Erythroblast (primary cell): ENCODE measurements around the gene LZTR1.

Experiments used
- DNase-seq, 2 experiments: peaks; one replicate each; lab custom pipeline; 2025; lab: John Stamatoyannopoulos, UW
- GATA1 ChIP-seq: IDR thresholded peaks from 2 replicates; pipeline ENCODE4 v1.6.1; 2011; ENCODE audit warnings: low read depth, mild to moderate bottlenecking, control low read depth, low read length, moderate library complexity
- POLR2A ChIP-seq: IDR thresholded peaks from 2 replicates; pipeline ENCODE4 v1.6.1; 2011; ENCODE audit warnings: mild to moderate bottlenecking, low read length

LZTR1 gene

DNA sequence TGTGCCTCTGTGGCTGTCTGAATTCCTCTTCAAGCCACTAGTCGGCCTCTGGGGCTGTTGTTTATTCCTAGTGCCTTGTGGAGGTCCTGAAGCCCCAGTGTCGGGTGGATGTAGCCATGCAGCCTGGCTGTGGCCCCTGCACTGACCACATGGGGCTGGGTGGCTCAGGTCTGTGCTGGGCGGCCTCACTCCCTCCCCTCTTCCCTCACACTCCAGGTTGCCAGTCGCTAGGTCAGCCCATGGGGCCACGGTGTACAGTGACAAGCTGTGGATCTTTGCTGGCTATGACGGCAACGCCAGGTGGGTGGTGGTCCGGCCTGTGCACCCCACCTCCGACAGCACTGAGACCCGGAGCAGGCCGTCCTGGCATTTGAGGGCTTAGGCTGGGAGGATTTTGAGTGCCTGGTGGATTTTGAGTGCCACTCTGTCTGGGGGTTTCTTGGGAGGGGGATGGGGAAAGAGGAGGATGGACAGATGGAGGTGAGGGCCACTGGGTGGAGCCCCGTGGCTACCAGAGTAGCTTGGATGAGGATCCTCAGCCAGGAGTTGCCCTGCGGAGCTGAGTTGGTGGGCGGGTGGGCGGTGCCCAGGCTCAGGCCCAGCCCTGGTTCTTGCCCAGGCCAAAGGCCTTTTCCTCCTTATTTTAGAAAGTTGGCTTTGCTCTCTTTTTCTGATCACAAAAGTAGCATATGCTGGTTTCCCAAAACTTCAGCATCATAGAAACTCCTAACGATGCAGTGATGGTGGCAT, 6.7 kb downstream of the LZTR1 start:
- no peak for DNase-seq
- TF ChIP-seq GATA1 (no peak), POLR2A (no peak)

DNA sequence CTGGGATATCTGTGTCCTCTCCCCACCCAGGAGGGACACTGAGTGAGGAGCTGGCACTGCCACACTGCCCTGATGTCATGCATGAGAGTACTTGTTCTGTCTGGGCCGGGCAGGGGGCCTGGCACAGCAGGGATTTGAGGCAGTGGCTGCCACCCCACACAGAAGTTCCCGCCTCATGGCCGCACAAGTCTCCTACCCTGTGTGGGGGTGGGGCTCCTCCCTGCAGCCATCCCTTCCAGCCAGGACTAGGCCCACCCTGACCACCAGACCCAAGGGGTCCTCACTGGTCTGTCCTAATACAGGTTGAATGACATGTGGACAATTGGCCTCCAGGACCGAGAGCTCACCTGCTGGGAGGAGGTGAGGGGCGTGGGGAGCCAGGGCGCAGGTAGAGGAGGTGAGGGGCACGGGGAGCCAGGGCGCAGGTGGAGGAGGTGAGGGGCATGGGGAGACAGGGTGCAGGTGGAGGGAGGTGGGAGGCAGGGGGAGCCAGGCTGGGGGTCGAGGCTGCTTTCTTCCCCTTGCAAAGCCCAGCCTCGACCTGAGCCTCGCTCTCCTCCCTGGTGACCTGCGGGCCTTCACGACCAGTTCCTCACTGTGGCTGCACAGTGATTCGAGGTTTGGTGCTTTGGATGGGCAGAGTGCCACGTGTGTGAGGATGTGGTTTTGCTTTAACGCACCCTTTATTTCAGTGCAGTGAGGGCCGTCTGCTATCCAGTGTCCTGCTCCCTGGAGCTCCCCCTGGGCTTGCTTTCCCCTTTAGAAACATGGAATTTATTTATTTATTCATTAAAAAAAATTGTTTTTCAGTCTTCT, 7.4 kb downstream of the LZTR1 start:
- DNase-seq: no peak
- TF ChIP-seq POLR2A (no peak), GATA1 (no peak)

GRCh38 chr22:20990184-20991180, 8.4 kb downstream of the LZTR1 start:
- no peak for DNase-seq
- TF ChIP-seq GATA1 (no peak), POLR2A (no peak)

- no peak for DNase-seq
- TF ChIP-seq POLR2A (no peak), GATA1 (no peak)
These were observed 9.4 kb downstream of the LZTR1 start for GRCh38 chr22:20991252-20992055.

DNA sequence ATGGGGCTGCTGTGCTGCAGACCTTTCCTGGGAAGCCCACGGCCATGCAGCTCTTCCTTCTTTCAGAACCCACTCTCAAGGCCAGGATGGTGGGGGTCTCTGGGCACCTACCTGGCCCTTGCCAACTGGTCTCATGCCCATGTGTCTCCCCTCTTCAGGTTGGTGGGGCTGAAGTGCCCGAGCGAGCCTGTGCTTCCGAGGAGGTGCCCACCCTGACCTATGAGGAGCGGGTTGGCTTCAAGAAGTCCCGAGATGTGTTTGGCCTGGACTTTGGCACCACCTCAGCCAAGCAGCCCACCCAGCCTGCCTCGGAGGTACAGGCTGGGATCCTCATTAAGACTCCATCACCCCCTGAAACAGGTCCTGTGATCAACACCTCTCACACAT, 10.0 kb downstream of the LZTR1 start:
- TF ChIP-seq GATA1 (no peak), POLR2A (no peak)
- DNase-seq: no peak

GRCh38 chr22:20992456-20993303, 10.6 kb downstream of the LZTR1 start:
- no peak for TF ChIP-seq POLR2A
- no peak for TF ChIP-seq GATA1

DNA sequence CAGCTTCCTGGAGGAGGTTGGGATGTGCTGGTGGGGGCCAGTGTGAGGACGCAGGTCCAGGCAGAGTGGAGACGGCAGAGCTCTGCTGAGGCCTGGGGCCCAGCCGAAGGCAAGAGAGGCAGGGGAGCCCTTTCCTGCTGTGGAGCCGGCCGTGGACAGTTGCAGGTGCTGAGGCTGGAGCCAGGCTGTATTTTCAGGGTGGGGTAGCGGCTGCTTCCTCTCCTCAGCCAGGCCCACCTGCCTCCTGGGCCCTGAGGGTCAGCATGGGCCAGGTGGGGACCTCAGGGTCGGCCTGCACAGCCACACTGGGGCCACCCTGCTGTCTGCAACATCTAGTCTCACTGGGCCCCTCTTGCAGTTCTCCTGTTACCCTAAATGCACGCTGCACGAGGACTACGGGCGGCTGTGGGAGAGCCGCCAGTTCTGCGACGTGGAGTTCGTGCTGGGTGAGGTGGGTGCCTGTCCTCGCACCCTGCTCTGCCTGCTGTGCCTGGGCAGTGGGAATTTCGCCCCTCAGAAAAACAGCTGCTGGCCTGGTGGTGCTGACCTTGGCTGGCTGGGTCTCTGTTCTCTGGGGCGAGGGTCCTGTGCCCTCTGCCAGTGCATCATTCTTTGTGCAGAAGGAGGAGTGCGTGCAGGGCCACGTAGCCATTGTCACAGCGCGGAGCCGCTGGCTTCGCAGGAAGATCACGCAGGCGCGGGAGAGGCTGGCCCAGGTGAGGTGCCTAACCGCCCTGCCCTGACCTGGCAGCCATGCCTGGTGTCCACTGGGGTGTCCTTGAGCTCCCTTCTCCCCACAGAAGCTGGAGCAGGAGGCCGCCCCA, 11.4 kb downstream of the LZTR1 start:
- TF ChIP-seq GATA1: no peak
- TF ChIP-seq POLR2A: no peak
- no peak for DNase-seq

More at GRCh38 chr22:20992456-20993303, 10.6 kb downstream of the LZTR1 start:
- no peak for DNase-seq

GRCh38 chr22:20994128-20994901, 12.2 kb downstream of the LZTR1 start:
- no peak for TF ChIP-seq GATA1
- TF ChIP-seq POLR2A: no peak

DNA sequence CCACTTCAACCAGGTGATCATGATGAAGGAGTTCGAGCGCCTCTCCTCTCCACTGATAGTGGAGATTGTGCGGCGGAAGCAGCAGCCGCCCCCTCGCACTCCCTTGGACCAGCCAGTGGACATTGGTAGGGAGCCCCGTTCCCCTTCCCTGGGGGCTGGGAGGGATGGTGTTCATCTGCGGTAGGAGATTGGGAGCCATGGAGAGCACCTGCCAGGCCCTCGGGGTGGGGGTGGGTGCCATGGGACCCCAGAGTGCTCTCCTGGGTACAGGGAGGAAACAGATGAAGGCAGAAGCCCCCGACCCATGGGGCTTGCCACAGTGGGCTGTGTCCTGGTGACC, 12.8 kb downstream of the LZTR1 start:
- TF ChIP-seq GATA1 (no peak), POLR2A (no peak)
- no peak for DNase-seq

More at GRCh38 chr22:20994128-20994901, 12.2 kb downstream of the LZTR1 start:
- no peak for DNase-seq

GRCh38 chr22:20995329-20996030, 13.4 kb downstream of the LZTR1 start:
- DNase-seq: no peak
- no peak for TF ChIP-seq GATA1
- TF ChIP-seq POLR2A: no peak
